Cardiac muscle cell (in vitro differentiated cells and primary cell): Measurements from ENCODE around the gene CFAP20. TPM values are rescaled to one million over a fixed set of nuclear protein-coding genes. Genes with fewer than 3 reads are reported as not detected.
"Not testable (repeated sequence)": the region's sequence is repeated elsewhere in the genome, so short reads cannot be mapped to it uniquely, and the experiment has no call there.

ENCODE experiments used
- DNase-seq, 2 donors: peaks; one replicate each; pipeline versions ENCODE4 v3.0.0 to v3.0.0-alpha.2; 2010 to 2017; ENCODE audit warnings: low read depth in 1 of 2, low spot score in 1 of 2
- H3K27ac ChIP-seq: fragments of 200-600 bp; sonication (generic); 2 replicates; pipeline ENCODE4 v1.5.1; 2016
- H3K27me3 ChIP-seq: fragments of 200-600 bp; sonication (generic); 2 replicates; pipeline ENCODE4 v1.6.0; 2016; ENCODE audit warnings: control low read depth
- H3K36me3 ChIP-seq: fragments of 200-600 bp; sonication (generic); 2 replicates; pipeline ENCODE4 v1.5.1; 2016; ENCODE audit warnings: control low read depth
- H3K4me1 ChIP-seq: fragments of 200-600 bp; sonication (generic); 2 replicates; pipeline ENCODE4 v1.8.1; 2017; ENCODE audit warnings: low read depth, mild to moderate bottlenecking, mixed run types
- H3K4me3 ChIP-seq: fragments of 200-600 bp; sonication (generic); 2 replicates; pipeline ENCODE4 v1.5.1; 2016; ENCODE audit warnings: mild to moderate bottlenecking
- H3K9me3 ChIP-seq: fragments of 200-600 bp; sonication (generic); 2 replicates; pipeline ENCODE4 v1.5.1; 2017; ENCODE audit warnings: low read depth, mild to moderate bottlenecking, control low read depth
- polyA plus RNA-seq: library from polyadenylated mRNA; unstranded; fragments of >200 nt; fragmentation: Nextera tagmentation; extraction: Ambion mirVana; gene quantifications from 2 replicates; pipeline ENCODE4 v1.2.1, GENCODE V29; 2016
- total RNA-seq: library from RNA; depleted of rRNA; stranded (reverse); fragments of >200 nt; gene quantifications from 2 replicates; pipeline ENCODE4 v1.2.3, GENCODE V29; 2016
- TF ChIP-seq, protein P1 (sequence below): IDR thresholded peaks from 2 replicates; pipeline ENCODE4 v1.5.1; 2012; ENCODE audit warnings: low read depth, mild to moderate bottlenecking, low read length

Gene CFAP20
- total and polyA plus RNA-seq, 2 experiments from 2014 or later: 137 to 154 TPM

DNA sequence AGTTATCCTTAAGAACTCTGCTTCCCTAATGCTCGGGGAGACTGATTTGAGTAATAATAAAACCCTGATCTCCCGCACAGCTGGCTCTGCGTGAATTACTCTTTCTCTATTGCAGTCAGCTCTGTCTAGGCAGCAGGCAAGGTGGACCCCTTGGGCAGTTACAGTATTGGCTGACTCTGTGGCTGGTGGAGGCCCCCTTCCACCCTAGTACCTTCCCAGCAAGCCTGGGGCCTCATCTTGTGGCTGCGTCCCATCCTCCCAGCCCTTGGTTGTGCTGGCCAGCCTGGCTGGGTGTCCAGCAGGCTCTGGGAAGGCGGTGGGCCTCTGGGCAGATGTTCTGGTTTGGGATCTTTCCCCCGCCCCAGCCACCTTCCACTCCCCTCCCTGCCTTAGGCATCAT is 44.5 kb downstream of the CFAP20 start:
- no peaks in the 10 kb centered on the region for H3K9me3 ChIP-seq
- H3K36me3 ChIP-seq: no peaks in the 10 kb centered on the region
- H3K4me3 ChIP-seq: no peak overlapping the region
- TF ChIP-seq, protein P1, sequence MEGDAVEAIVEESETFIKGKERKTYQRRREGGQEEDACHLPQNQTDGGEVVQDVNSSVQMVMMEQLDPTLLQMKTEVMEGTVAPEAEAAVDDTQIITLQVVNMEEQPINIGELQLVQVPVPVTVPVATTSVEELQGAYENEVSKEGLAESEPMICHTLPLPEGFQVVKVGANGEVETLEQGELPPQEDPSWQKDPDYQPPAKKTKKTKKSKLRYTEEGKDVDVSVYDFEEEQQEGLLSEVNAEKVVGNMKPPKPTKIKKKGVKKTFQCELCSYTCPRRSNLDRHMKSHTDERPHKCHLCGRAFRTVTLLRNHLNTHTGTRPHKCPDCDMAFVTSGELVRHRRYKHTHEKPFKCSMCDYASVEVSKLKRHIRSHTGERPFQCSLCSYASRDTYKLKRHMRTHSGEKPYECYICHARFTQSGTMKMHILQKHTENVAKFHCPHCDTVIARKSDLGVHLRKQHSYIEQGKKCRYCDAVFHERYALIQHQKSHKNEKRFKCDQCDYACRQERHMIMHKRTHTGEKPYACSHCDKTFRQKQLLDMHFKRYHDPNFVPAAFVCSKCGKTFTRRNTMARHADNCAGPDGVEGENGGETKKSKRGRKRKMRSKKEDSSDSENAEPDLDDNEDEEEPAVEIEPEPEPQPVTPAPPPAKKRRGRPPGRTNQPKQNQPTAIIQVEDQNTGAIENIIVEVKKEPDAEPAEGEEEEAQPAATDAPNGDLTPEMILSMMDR: no peak
- DNase-seq: no peak
- no peaks in the 10 kb centered on the region for H3K4me1 ChIP-seq
- H3K27ac ChIP-seq: no peak overlapping the region
- no peaks in the 10 kb centered on the region for H3K27me3 ChIP-seq

GRCh38 chr16:58082381-58082780 is 46.8 kb downstream of the CFAP20 start:
- DNase-seq: no peak
- H3K4me1 ChIP-seq: no peaks in the 10 kb centered on the region
- no peaks in the 10 kb centered on the region for H3K36me3 ChIP-seq
- no peaks in the 10 kb centered on the region for H3K9me3 ChIP-seq
- H3K27ac ChIP-seq: no peak overlapping the region
- no peak overlapping the region for H3K4me3 ChIP-seq
- H3K27me3 ChIP-seq: no peaks in the 10 kb centered on the region
- TF ChIP-seq, protein P1: no peak

- H3K36me3 ChIP-seq, H3K4me3 ChIP-seq, H3K27ac ChIP-seq, DNase-seq, H3K27me3 ChIP-seq, H3K9me3 ChIP-seq, H3K4me1 ChIP-seq: not testable (repeated sequence)
Observed at GRCh38 chr16:58080657-58081056, 48.5 kb downstream of the CFAP20 start.

GRCh38 chr16:58077796-58078195 is 51.4 kb downstream of the CFAP20 start:
- Histone ChIP-seq H3K4me3 (no peak overlapping the region), H3K9me3 (no peaks in the 10 kb centered on the region), H3K36me3 (no peaks in the 10 kb centered on the region), H3K27me3 (no peaks in the 10 kb centered on the region), H3K4me1 (no peaks in the 10 kb centered on the region), H3K27ac (no peak overlapping the region)
- DNase-seq: no peak
- TF ChIP-seq, protein P1: no peak

DNA sequence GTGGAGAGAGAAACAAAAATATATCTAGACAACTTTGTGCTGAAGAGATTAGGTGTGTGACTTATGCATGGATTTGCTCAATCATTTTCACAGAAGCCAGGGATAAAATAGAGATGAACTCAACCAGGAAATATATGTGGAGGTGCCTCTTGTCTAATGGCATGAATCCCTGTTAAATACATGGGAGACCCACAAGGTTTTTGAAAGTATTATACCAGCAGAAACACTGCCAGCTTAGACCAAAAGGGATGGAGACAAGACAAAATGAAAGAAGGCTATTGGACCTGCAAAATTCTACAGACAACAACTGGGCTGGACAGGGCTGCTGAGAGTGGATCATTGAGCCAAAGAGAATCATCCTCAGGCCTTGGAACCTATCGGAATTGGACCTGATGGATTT is 52.7 kb downstream of the CFAP20 start:
- Histone ChIP-seq H3K27ac (no peak overlapping the region), H3K4me3 (no peak overlapping the region), H3K27me3 (no peaks in the 10 kb centered on the region), H3K4me1 (no peaks in the 10 kb centered on the region), H3K36me3 (no peaks in the 10 kb centered on the region), H3K9me3 (no peaks in the 10 kb centered on the region)
- no peak for DNase-seq
- TF ChIP-seq, protein P1: no peak

GRCh38 chr16:58074657-58075056 is 54.5 kb downstream of the CFAP20 start:
- H3K27me3 ChIP-seq: no peaks in the 10 kb centered on the region
- TF ChIP-seq, protein P1: no peak
- H3K27ac ChIP-seq: no peak overlapping the region
- no peak for DNase-seq
- H3K9me3 ChIP-seq: no peaks in the 10 kb centered on the region
- H3K36me3 ChIP-seq: no peaks in the 10 kb centered on the region
- no peaks in the 10 kb centered on the region for H3K4me1 ChIP-seq
- no peak overlapping the region for H3K4me3 ChIP-seq

- H3K36me3 ChIP-seq, H3K27ac ChIP-seq, H3K4me1 ChIP-seq, H3K4me3 ChIP-seq, H3K27me3 ChIP-seq, H3K9me3 ChIP-seq, DNase-seq: not testable (repeated sequence)
Observed at GRCh38 chr16:58073086-58073485, 56.1 kb downstream of the CFAP20 start.

- not testable (repeated sequence) for DNase-seq
Observed at GRCh38 chr16:58072134-58072533, 57.0 kb downstream of the CFAP20 start.

More at GRCh38 chr16:58072134-58072533, 57.0 kb downstream of the CFAP20 start:
- H3K9me3 ChIP-seq, H3K27ac ChIP-seq, H3K27me3 ChIP-seq, H3K36me3 ChIP-seq, H3K4me3 ChIP-seq, H3K4me1 ChIP-seq: not testable (repeated sequence)
